NCI-H510A treated with DMSO at 0.1 percent for 48 hours (cell line): Measurements from ENCODE around the gene PDE4B.
A peak's percentile ranks its signal among the peaks of the same experiment; 100 is the strongest.

Source experiments
- DNase-seq: peaks from one replicate; lab custom pipeline; 2025; lab: John Stamatoyannopoulos, UW

PDE4B gene

DNA sequence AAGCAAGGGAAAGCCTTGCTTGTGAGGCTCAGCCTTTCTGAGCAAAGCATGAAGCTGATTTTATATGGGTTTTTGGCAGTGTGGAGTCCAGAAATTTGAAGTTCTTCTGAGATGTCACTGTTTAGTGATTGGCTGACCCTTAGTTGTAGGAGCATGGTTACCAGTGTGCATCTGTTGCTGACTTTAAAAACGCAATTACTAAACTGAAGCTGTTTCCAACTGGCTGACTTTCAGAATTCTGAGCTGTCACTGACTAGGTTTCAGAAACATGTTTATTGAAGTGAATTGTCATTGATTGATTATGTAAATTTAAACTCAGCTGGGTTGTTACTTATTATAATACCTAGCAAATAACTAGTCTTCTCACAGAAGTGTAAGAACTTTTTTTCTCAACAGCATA is 89.4 kb downstream of the PDE4B start:
- DNase-seq: no peak

DNA sequence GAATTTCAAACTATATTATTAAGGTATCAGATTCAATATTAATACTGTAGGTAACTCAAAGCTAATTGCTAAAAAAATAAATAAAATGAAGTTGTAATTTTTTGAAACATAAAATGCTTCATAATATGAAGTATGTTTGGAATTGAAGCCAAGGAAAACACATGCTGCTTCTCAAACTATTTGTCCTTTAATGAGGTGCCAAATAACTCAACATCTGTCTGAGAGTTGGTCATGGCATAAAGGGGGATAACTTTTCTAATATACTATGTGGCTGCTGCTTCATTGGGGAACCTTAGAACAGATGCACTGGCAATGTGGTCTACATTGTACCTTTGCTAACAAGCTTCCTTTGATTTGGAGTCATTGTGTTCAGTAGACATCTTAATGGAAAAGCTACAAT is 96.7 kb downstream of the PDE4B start:
- no peak for DNase-seq

DNA sequence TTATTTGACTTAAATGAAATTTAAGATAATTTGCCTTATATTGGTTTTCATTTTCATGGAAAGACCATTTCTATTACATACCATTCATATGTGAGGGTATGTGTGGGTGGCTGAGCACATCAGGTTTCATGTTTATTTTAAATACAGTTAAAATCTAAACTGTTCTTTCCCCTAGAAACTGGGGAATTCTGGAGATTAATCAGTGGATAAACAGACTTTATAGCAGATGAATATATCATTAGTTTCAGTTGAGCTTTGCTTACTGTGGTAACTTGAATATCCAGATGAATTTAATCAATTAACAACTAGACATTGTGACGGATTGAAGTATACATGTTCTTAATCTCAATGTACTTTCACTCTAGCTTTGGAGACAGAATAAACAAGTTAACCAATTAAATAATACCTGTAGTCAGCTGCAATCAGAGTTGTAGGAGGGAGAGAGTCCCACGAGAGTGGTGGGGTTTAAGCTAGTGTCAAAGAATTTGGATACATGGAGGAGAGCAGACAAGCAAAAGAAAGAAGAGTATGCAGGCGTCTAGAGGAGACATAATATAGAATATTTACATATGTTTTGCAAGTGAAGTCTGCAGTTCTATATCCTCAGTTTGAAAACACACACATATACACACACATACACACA is 97.6 kb downstream of the PDE4B start:
- no peak for DNase-seq

DNA sequence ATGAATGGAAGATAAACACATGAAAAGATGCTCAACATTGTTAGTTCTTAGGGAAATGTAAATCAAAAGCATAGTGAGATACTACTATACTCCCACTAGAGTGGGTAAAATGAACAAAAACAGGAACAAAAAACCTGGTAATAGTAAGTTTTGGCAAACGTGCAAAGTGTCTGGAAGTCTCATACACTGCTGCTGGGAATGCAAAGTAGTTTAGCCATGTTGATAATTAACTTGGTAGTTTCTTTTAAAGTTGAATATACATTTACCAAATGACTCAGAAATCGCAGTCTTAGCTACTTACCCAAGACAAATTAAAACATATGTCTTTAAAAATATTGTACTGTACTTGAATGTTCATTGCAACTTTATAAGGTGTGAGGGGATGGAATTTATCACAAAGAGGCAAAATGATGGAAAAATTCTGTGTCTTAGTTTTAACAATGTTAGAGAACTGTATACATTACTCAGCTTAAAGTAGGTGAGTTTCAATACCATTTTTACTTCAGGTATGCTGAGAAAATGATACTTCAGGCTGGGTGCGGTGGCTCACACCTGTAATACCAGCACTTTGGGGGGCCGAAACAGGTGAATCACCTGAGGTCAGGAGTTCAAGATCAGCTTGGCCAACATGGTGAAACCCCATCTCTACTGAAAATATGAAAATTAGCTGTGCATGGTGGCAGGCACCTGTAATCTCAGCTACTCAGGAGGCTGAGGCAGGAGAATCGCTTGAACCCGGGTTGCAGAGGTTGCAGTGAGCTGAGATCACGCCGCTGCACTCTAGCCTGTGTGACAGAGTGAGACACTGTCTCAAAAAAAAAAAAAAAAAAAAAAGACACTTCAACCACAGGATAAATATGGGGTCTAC is 102.3 kb downstream of the PDE4B start:
- no peak for DNase-seq

DNA sequence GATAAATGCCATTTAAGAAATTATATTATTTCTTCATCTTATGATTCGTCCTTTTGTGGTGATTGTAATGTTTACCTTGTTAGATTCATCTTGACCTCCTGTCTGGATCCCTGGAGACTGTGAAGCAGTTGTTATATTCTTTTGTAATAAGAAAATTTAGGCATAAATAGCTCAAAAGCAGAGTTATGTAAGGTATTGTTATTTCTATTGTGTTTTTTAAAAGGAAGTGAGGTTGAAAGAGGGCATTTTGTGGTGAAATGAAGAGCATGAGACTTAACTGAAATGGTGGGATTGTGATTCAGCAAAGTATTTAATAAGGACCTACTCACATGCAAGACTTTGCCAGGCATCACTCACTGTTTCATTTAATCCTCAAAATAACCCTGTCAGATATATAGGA is 104.0 kb downstream of the PDE4B start:
- no peak for DNase-seq

DNA sequence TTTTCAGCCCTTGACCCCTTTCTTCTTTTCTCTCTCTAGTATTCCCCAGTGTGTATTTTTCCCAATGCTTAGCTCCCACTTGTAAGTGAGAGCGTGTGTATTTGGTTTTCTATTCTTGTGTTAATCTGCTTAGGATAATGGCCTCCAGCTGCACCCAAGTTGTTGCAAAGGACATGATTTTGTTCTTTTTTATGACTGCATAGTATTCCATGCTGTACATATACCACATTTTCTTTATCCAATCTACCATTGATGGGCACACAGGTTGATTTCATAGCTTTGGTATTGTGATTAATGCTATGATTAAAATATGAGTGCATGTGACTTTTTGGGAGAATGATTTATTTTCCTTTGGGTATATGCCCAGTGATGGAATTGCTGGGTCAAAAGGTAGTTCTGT is 104.8 kb downstream of the PDE4B start:
- DNase-seq: no peak

DNA sequence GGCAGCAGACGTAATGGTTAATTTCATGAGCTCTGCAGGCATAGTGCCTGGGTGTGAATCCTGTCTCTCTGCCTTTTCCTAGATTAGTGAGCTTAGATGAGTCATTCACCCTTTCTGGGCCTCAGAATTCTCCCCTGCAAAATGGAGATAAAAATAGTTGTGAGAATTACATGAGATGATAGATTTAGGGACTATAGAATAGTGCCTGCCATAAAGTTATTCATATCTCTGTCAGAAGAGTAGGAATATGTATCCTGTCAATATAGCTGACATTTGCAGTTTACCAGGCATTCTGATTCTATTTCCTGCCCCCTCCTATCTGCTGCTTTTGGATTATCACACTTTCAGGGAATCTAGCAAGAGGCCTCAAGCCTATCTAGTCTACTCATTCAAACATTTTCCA is 112.0 kb downstream of the PDE4B start:
- no peak for DNase-seq

DNA sequence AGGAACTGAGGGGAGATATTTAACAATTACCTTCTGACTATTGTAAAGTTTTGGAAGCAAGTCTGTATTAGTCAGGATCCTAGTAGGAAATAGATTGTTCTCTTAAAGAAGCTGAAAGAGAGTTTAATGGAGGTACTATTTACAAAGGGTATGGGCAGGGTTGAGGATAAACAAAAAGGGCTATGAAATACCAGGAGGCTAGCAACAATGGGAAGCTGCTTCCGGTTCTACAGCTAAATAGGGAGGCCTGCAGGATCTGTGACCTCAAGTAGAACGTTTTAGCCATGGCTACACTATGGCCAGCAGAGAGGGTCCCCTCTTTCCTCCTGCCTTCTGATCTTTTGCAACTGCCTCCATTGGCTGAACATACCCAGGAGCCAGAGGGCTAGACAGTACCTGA is 117.7 kb downstream of the PDE4B start:
- DNase-seq: no peak

DNA sequence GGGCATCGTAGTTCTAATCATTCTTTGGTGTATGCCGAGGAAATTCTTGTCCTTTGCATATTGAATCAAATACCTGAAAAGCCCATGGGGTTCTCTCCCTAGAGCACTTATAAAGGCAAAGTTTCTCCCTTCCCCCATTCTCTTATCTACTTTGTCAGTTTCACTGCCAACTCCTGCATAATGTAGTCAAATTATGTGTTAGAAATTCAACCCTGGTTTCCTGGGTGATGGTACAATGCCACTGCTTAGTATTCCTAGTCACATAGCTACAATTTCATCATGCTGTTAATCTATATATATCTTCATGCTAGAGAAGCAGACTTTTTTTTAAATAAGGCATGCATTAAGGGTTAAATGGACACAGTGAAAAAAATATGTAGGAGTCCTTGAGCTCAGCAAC is 119.0 kb downstream of the PDE4B start:
- no peak for DNase-seq

DNA sequence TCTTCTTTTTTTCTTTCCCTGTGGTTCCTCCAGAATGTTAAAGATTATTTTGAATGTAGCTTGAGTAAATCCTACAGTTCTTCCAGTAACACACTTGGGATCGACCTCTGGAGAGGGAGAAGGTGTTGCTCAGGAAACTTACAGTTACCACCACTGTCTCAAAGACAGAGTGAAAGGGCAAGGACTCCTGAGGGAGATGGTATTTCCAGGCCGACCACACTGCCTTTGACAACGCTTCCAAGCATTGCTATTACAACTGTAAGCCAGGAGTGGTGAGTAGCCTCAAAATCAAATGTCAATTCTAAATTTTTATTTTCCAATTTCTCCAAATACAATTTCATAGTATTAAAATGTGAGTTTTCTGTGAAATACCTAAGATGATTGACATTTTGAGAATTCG is 125.9 kb downstream of the PDE4B start:
- no peak for DNase-seq

DNA sequence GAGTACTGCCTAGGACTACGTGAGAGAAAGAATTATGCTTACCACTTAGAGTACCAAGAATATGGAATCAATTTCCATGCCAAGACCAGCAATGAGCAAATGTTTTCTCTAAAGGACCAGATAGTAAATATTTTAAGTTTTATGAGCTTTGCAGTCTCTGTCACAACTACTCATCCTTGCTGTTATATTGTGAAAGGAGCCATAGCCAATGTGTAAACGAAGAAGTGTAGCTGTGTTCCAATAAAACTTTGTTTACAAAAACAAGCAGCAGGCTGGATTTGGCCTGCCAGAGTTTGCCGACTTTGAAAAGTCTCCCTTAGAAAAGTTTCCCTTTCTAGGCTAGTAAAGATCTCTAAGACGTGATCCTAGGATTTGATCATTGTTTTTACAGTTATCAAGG is 128.8 kb downstream of the PDE4B start:
- no peak for DNase-seq

DNA sequence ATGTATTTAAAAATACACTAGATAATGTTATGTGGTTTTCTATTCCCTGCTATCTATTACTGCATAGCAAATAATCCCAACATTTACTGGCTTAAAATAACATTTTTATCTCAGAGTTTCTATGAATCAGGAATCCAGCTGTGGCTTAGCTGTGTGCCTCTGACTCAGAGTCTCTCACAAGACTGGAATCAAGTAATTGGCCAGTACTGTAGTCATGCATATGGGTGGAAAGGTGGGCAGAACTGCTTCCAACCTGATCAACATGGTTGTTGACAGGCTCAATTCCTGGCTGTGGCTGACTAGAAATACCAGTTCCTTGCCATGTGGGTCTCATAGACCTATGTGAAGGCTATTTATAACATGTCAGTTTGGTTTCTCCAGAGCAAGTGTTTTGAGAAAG is 131.8 kb downstream of the PDE4B start:
- DNase-seq: no peak

DNA sequence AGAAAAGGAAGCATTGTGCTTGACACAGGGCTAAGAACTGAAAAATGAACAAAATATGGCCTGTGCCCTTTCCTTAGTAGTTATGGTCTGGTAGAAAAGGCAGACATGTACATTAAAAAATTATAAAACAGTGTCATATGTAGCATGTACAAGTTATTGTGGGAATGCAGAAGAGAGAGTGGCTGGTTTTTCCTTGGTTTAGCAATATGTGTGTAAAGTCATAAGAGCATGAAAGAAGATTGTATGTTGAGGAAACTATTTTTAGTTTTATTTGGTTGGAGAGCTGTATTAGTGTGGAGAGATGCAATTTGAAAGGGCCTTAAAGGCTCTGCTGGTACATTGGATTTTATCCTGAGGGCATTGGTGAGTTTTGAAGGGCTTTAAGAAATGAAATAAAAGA is 145.8 kb downstream of the PDE4B start:
- DNase-seq: no peak

DNA sequence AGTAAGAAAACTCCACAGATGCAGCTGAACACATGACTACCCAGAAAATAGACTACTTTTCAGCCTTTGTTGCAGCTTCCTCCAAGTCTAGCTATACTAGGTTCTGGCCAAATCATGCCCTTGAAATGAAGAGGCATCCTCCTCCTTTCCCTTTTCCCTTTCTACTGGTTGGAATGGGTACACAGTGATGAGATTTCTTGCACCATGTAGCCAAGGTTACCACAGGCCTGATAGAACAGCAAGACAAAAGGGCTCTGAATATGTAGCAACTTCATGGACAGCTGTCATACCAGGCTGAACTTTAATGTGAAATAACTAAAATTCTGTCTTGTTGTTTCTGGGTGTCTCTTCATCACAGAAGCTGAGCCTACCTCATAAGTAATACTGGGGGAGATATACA is 146.5 kb downstream of the PDE4B start:
- DNase-seq: no peak

DNA sequence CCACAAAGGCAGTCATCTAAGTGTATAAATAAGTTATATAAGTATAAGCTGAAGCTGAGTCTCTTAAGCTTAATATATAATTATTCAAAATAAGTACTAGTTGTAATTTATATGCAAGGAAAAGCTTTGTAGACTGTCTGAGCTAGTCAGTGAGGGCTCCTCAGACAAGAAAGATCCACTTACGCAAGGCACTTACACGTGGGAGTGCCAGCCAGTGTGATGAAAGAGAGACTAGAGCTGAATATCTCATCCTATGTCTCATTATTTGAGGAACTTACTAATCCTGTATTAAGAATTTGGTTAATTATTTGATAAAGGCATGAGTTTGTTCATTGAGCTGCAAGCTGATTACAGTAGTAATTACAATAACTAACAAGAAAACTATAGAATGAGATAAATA is 146.9 kb downstream of the PDE4B start:
- no peak for DNase-seq

DNA sequence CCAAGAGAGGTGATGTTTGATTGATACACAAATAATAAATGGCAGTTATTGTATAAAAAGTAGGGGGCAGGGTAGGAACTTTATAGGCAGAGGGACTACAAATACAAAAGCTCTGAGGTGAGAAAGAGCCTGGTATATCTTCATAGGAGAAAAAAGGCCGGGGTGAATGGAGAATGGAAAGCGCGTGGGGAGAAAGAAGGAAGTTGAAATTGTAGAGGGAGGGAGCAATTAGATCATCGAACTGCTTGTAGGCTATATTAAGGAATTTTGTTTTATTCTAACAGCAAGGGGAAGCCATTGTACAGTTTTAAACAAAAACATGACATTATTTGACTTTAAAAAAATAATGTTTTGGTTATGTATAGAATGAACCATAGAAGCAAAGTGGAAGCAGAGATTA is 147.4 kb downstream of the PDE4B start:
- no peak for DNase-seq

DNA sequence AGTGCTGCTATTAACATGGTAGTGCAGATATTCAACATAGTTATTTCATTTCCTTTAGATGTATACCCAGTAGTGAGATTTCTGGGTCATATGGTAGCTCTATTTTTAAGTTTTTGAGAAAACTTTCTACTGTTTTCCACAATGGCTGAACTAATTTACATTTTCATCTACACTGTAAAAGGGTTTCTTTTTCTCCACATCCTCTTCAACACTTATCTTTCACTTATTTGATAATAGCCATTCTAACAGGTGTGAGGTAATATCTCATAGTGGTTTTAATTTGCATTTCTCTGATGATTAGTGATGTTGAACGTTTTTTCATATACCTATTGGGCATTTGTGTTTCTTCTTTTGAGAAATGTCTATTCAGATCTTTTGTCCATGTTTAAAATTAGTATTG is 149.8 kb downstream of the PDE4B start:
- no peak for DNase-seq

DNA sequence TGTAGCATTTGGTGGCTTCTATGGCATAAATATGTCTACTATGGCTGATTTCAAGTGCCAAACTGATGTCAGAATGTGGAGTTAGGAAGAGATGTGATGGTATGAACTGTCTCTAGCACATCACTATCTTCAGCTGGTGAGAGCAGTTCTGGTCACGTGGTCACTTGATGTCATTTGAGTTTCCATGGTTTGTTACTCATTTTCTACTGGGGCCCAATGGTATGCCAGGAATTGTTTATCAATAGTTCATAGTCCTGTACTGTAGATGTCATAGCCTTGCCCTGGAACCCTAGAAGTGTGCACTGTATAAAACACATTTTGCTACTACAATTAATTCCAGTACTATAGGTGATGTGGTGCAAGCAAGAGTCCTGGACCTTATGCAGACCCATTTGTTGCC is 153.7 kb downstream of the PDE4B start:
- no peak for DNase-seq

DNA sequence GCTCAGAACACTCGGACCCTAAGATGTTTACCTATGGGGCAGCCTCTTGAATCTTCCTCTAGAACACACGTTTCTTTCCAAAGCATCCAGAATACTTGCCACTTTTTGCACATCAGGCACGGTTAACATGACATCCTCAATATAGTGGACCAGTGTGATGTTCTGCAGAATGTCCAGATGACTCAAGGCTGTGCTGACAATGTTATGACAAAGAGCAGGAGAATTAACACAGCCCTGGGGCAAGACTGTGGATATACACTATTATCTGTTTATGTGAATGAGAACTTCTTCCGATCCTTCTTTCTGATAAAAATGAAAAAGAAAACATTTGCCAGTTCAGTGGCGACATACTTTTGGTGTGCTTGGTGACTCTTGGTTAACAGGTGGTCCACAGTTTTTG is 154.3 kb downstream of the PDE4B start:
- no peak for DNase-seq

DNA sequence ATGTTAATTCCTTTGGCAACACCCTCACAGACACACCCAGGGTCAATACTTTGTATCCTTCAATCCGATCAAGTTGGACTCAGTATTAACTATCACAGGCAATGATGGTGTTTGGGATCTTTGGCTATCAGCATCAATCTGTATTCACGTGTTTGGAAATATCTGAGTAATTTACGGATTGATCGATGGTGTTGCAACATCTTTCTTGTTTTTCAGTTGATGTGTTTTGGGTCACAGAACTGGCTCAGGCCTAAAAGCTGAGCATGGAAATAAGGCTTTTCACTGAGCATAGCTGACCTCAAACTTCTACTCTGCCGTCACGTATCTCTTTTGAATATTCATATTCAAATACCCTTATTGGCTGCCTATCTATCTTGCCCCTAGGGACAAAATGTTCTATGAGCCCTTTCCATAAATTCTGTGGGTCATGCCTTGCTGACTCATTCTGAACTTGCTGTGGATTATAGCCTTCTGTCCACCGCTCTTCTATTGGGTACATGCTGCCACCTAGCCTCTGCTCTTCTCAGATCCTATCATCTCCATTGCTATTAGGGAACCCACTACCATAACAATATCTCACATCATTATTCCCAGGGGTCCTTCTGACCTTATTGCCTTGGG is 156.0 kb downstream of the PDE4B start:
- DNase-seq: no peak

DNA sequence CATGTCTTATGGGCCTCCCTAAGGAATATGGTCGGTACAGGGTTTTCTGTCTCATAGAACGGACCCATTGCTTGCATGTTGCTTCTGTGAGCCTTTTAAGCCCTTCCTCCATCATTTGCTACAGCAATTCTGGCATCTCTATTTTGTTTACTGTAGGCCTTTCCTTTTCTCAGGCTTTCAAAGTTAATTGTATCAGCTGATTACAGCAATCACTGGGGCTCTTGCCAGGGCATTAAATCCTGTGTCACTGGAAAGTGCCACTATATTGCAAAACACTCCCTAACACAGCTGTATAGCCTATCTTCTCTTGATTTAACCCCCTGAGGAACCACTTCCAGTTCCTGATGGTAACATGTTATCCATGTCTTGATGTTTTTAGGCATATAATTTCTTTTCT is 156.5 kb downstream of the PDE4B start:
- no peak for DNase-seq

DNA sequence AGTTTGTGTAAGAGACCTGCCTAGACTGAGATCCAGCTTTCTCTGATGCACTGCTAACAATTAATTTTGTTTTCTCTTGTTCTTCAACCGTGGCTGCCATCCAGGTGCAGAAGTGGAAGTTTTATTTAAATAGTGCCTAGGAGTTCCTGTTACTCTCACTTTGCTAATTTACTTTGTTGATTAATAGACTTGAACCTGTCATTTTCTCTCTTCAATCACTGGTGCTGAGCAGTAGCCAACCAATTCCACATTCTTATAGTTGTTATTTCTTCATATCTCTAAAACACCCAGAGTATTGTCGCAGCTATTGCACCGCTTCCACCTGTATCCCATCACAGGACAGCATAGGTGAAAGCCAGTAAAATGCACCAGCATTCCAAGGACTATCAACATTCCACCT is 157.2 kb downstream of the PDE4B start:
- DNase-seq: peak; percentile 81

DNA sequence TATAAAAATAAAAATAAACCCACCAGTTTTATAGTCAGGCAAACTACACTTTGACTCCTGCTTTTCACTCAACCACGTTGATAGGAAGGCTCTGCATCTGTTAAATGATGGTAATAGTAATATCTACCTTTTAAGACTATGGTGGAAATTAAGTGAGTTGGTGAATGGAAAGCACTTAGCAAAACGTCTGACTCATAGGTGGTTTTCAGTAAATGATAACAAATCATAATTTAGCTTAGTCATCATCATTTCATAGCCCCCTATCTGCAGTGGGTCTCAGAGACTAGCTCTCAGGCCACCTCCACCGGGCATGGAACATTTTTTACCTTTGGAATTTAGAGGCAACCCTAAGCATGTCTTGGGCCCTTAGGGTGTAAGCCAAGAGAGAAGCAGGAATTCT is 160.0 kb downstream of the PDE4B start:
- DNase-seq: no peak
